NCI-H446 treated with DMSO at 0.1 percent for 48 hours (cell line): ENCODE results near the gene LPAR1.
A peak's percentile ranks its signal among the peaks of the same experiment; 100 is the strongest.

ENCODE experiments used
- DNase-seq: peaks from one replicate; lab custom pipeline; 2025; lab: John Stamatoyannopoulos, UW

The LPAR1 gene

DNA sequence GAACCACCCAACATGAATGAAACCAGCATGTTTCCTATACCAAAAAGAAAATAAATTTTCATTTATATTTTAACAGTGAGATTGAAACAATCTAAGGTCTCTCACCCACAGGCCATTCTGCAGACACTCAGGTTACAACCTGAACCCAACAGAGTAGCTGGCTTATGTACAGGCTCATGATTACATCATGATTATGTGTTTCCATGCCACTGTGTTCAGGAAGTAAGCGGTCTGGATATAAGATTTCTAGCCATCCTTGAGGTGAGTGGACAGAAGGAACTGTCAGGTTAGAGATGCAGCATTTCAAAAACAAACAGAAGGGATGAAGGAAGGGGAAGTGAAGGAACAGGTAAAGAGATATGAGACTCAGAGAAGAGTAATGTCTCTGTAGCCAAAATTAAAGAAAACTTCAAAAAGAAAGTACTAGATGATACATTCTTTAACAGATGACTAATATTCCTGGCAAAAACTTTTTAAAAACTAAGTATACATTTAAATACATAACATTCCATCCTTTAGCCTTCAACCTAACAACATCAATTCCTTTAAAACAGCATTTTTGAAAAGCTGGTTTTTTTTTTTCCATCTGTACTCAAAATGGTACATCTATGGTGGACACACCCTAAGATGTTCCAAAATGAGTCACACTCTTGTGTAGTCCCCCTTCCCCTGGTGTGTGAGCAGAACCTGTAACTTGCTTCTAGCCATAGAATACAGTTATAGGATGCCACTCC lies 119.8 kb downstream of the LPAR1 start:
- no peak for DNase-seq

GRCh38 chr9:110916403-110916802 lies 121.9 kb downstream of the LPAR1 start:
- no peak for DNase-seq

GRCh38 chr9:110912419-110913291 lies 125.6 kb downstream of the LPAR1 start:
- no peak for DNase-seq

DNA sequence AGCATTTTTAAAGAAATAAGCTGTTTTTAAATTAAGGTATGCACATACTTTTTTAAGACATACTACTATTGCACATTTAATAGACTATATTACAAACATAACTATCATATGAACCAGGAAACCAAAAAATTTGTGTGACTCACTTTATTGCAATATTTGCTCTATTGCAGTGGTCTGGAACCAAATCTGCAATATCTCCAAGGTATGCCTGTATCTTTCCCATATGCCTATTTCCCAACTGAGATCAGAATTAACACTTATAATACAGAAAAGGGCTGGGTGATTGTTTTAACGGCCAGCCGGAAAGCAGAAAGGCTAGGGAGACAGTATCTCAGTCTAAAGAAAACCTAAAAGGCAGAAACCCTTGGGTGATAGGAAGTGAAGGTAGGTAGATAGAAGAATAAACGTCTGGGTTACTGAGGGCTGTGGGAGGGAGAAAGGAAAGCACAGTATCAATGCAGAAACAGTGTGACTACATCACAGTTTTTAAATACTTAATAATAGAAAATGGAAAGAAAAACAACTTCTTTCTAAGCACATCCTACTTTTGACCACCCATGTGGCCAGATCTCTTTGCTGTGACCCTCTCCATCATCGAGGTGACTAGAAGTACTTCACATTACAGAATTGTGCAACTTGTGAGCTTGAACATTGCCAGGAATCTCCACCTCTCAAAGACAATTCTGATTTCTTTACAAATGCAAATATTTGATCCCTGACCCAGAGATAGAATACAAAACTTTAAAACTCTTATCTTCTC lies 126.4 kb downstream of the LPAR1 start:
- no peak for DNase-seq

GRCh38 chr9:110908894-110909293 lies 129.4 kb downstream of the LPAR1 start:
- DNase-seq: no peak

GRCh38 chr9:110900917-110901316 lies 137.4 kb downstream of the LPAR1 start:
- DNase-seq: peak; percentile 42

- DNase-seq: no peak
These were observed 137.8 kb downstream of the LPAR1 start for GRCh38 chr9:110900456-110900855.

- no peak for DNase-seq
These were observed 139.4 kb downstream of the LPAR1 start for GRCh38 chr9:110898866-110899265.

DNA sequence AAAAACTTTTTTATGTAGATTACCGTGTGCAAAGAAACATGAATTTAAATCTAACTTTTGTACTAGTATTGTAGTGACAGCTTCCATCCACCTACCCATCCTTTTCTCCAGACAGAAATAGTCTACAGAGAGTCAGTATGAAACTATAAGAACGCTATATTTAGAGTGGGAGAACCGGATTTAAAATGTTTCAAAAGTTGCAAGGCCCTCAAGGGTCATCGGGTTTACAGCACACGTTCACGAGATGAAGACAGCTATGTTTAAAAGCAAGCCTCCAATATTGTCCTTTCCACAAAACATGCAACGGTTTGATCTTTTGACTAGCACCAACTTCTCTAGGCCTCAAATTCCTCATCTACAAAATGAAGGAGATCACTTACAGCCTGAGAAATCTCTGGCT lies 139.9 kb downstream of the LPAR1 start:
- DNase-seq: no peak

GRCh38 chr9:110897943-110898342 lies 140.3 kb downstream of the LPAR1 start:
- DNase-seq: no peak

DNA sequence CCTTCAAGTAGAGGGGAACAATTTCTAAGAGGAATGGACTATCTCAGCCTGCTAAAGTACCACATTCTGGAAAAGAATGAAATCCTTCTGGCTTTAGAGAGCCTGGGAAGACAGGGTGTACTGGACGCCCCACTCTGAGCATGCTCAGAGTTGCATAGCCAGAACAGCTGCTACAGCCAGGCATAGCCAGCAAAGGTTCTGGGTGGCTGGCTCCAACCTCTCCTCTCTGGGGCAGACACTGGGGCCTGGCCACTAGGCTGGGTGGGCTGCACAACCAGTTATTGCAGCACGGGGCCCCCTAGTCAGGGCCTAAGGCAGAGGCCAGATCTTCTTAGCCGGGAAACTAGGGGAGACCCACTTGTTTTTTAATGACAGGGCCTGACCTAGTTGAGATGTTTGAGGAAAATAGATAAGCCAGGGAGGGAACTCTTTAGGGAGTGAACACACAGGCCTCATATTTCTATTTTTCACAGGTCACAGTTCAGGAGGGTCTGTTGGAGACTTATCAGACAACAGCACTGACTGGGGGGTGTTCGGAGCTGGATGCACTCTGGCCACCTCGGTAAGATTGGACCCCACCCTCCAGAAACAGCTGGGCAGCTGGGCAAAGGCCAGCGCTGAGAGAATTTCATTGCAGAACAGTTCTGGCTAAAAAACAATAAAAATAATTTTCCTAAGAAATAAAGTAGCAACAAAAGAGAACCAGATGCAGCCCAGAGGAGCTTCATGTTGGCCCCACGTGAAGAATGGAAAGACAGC lies 142.9 kb downstream of the LPAR1 start:
- DNase-seq: no peak

GRCh38 chr9:110894731-110895130 lies 143.5 kb downstream of the LPAR1 start:
- no peak for DNase-seq

DNA sequence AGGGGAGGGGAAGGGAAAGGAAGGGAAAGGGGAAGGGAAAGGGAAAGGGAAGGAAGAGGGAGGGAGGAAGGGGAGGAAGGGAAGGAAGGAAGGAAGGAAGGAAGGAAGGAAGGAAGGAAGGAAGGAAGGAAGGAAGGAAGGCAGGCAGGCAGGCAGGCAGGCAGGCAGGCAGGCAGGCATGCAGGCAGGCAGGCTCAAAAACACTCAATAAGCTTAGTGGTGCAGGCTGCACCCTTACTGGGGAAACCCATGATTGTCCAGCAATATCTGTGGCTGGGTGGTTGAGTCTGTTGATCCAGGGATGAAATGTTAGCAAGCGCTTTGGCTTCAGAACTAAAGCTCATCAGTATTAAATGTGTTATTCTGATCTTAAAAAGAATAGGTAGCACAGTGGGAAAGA lies 145.6 kb downstream of the LPAR1 start:
- DNase-seq: no peak

GRCh38 chr9:110891760-110892159 lies 146.5 kb downstream of the LPAR1 start:
- DNase-seq: no peak

- DNase-seq: no peak
These were observed 147.9 kb downstream of the LPAR1 start for GRCh38 chr9:110890416-110890815.

DNA sequence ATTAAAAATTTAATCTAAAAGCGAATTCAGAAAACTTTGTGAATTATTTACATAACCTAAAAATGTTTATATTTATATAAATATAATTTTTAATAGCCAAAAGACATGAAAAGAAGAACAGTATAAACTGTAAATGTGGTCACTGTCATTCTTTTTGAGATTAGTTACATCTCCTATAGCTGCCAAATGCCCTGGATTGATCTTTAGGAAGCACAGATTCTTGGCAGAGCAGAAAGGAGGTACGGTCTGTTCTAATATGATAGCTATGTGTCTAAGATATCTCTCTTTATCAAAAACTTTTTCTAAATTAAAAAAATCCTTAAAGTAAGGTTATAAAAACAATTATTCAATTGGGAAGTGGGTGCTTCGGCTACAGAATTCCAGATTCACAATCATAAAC lies 151.0 kb downstream of the LPAR1 start:
- DNase-seq: no peak

- DNase-seq: no peak
These were observed 151.4 kb downstream of the LPAR1 start for GRCh38 chr9:110886832-110887231.

GRCh38 chr9:110880189-110880588 lies 158.1 kb downstream of the LPAR1 start:
- no peak for DNase-seq

DNA sequence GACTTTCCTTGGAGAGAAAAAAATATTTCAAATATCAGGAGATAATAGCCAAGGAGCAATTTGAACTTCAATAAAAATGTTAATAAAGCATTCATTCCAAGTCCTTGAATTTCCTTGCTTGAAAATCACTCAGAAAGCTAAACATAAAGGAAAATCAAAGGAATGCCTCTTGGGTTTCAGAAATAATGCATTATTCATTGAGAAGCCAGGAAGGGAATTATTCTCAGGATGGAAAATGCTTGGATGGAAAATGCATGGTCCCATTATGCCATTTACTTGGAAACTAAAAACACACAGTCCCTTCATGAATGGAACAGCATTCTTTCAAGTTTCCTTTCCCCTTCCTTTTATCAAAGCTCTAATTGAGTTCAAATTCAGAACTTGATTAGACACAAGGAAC lies 160.9 kb downstream of the LPAR1 start:
- no peak for DNase-seq

- no peak for DNase-seq
These were observed 161.3 kb downstream of the LPAR1 start for GRCh38 chr9:110876929-110877328.

DNA sequence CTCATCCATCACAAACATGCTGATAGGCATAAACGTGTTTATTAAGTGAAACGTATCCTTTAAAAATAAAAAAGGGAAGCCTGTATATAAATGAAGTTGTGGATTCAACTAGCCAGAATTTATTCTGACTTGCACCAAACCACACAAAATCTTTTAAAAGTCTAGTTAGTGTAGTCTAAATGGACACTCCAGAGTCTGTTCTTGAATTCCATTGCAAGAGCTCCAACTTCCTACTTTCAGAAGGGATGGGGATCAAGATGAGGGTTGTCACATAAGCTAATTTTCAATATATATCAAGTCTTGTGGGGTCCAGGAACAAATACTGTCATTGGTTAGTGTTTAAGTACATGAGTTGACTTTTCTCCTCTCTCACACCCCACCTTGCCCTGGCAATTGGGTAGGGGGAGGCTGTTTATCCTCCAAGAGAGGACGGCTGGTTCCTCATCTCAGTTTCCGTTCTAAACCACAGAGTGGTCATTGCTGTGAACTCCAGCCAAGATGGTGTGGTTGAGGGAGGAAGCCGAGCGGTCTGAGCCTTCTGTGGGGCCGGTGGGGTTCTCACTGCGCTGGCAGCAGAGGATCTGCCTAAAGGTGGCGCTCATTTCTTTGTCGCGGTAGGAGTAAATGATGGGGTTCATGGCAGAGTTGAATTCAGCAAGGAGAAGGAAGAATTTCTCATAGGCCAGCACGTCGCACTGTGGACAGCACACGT lies 163.2 kb downstream of the LPAR1 start:
- DNase-seq: no peak
